Left cardiac atrium (tissue), 4 donors: ENCODE measurements around the gene MAPK10. TPM values are rescaled to one million over a fixed set of nuclear protein-coding genes. Genes with fewer than 3 reads are reported as not detected.

Source experiments
- ATAC-seq, 2 donors: fragments of 200-7000 bp; cut with Tn5 transposase; one replicate each; pipeline ENCODE4 v1.9.1; 2020; ENCODE audit warnings: mild to moderate bottlenecking in 2 of 2, moderate library complexity in 2 of 2
- DNase-seq: peaks from one replicate; pipeline ENCODE4 v3.0.0-alpha.2; 2020
- intact Hi-C, 2 donors: fragments of 100-400 bp; cut with DNase I; formaldehyde crosslinking; loops; one replicate each; pipeline versions ENCODE4 v1.14.1 to v1.15.1; 2022 to 2023
- total RNA-seq, 2 donors: library from RNA; stranded (reverse); fragmentation: NEBNext Ultra II Directional; extraction: Animal tissue kit (Norgen Biotek cat#: 25700); gene quantifications; one replicate each; pipeline ENCODE4 v1.2.1, GENCODE V29; 2021
- donor health status: DM: no; HTN: yes; CAD: no.
- donor health status: DM: no; HTN: yes; CAD: no; lungs with severe emphysema.
- donor health status: DM: yes; HTN: yes; CAD: no.
- donor health status: Dilated cardiomyopathy.

Gene MAPK10
- total RNA-seq, 2 donors from 2014 or later: 9.8 to 20.3 TPM

GRCh38 chr4:85964298-85964697 is 395.6 kb downstream of the MAPK10 start:
- ATAC-seq: no peak
- intact Hi-C loops: loop anchor here (10.0 kb wide), 3 partner anchors 169 to 879 kb away; no protein-coding TSS in a partner anchor
- no peak for DNase-seq

DNA sequence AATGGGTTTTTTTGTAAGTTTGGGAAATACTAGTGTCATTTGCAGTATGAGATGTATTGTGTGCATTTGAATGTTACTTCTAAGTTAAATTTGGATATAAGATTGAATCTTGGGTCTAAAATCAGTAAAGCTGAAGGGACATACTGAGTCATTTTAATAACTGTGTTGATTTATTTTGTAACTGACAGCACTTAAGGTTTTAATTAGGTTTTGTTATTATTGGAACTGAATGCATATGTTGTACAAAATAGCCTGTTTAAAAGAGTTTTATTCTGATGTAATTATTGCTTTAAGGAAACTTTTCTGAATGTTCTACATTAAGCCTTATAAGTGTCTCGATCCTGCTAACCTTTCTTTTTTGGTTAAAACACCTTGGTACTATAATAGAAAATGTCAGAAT is 396.6 kb downstream of the MAPK10 start:
- DNase-seq (no peak), ATAC-seq (no peak)
- intact Hi-C loops: loop anchor here (10.0 kb wide), 3 partner anchors 168 to 878 kb away; no protein-coding TSS in a partner anchor

DNA sequence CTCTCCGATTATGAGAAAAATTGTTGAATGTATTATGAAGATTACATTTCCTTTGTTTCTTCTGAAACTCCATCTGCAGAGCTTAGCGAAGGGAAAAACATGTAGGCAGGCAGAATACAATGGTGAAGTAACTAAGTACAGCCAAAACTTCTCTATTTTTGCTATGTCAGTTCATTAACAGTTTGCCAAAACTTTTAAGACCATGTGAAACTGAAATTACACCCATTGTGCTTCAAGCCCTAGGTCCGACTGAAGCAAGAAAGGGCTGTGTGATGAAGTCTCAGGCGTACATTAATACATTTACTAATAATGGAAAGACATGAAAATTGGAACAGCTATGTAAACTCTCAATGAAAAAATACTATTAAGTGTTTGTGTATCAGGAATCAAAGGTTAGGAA is 398.0 kb downstream of the MAPK10 start:
- intact Hi-C loops: loop anchor here (10.0 kb wide), 3 partner anchors 167 to 877 kb away; no protein-coding TSS in a partner anchor
- DNase-seq (no peak), ATAC-seq (no peak)

DNA sequence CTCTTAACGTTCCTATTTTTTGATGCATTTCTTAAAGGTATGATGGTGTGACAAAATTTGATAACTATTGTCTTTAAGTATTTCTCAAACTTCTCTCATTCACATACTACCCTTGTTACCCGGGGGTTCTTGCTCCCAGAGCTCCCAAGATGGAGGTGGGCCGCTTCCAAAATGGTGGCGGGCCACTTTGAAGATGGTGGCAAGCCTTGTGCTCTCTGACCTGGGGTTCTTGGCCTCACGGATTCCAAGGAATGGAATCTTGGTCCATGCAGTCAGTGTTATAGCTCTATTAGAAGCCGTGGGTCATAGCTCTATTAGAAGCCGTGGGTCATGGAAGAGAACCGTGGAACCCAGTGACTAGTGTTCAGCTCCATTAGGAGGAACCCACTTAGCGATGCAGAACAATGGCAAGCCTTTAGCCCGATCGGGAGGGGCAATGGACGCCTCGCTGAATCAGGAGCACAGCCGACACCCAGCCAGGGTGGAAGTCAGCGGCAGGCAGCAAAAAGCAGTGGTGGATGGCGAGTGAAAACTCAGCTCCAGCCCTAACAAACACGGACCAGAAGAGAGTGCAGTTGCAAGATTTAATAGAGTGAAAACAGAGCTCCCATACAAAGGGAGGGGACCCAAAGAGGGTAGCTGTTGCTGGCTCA is 403.4 kb downstream of the MAPK10 start:
- DNase-seq: no peak
- intact Hi-C loops: no loop called here
- ATAC-seq: no peak

DNA sequence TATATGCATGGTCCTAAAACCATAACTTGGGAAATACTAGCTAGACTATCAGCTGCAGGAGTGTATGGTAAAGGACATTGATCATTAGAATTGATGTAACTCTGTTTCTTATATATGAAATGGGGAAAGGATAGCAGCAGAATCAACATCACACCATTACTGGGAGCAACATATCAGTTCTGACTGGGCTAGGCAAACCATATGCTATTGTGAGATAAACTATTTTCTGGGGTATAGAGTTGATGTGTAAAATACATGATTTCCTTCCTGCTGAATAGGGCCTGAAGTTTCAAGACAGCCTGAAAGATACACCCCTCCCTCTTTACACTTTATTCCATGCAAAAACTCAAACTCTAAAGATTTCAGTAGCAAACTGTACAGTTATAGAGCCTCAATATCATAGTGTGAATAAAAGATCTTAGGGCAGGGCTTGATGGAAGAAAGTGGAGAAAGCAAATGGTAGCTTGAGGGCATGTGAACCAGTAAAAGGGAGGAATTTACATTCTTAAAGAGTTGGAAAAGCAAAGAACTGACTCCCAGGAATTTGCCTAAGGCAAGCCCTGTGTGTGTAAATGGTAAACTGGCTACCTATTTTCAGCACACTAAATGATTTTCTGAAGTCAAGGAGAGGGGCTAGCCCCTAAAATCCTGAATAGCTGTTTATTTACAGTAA is 404.1 kb downstream of the MAPK10 start:
- DNase-seq (no peak), ATAC-seq (no peak)
- intact Hi-C loops: no loop called here

DNA sequence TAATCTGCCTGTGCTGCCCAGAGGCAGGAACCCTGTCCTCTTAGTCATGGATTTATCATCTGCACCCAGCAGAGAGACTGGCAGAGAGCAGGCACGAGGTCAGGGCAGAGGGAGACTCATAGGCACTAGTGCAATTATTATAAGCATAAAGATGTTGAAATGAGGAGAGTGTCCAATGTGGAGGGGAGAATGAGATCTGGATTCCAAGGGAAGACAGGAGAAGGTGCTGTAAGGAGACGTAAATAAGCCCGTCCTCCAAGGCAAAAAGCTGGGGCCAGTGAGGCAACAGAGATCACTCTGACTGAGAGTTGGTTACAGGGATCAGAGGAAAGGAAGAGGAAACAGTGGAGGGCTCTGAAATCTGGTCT is 406.2 kb downstream of the MAPK10 start:
- intact Hi-C loops: no loop called here
- ATAC-seq (peak in 1 of 2 donors; percentile 92), DNase-seq (no peak)

GRCh38 chr4:85952972-85953650 is 406.7 kb downstream of the MAPK10 start:
- intact Hi-C loops: no loop called here
- DNase-seq (no peak), ATAC-seq (peak in 1 of 2 donors; percentile 52)

DNA sequence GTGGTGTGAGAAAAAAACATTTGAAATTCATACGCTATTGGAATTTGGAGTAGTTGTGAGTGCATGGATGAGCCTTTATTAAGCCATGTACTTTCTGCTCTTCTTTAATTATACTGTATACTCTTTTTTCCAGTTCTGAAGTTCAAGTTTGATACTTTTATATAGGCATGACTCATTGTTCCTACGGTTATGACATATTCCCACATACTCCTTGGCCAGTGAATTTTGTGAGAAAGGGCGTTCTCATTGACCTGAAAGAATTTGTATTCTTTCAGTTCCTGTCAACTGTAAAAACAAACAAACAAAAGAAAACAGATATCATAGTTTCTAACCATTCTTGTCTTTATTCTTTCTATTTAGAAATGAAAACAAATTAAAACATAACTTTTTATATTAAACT is 407.3 kb downstream of the MAPK10 start:
- intact Hi-C loops: no loop called here
- ATAC-seq (peak in 1 of 2 donors; percentile 22), DNase-seq (no peak)

DNA sequence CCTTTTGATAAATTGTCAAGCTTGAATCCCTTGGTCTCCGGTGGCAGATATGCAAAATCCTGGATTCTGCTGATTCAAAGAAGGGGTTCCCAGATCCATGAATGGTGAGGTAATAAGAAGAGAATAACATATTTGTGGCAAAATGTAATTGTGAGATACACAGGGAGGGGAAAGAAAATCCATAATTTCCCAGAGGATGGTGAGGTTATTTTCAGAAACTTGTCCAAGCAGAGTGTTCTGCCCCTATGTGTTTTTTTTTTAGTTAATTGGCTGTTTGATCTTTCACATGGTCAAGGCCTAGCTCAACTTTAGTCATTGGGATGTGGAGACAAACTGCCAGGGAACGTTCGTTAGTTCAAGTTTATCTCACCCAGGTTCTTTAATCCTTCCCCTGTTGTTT is 408.8 kb downstream of the MAPK10 start:
- ATAC-seq (no peak), DNase-seq (no peak)
- intact Hi-C loops: no loop called here

GRCh38 chr4:85946821-85947220 is 413.0 kb downstream of the MAPK10 start:
- intact Hi-C loops: no loop called here
- ATAC-seq: no peak
- no peak for DNase-seq

GRCh38 chr4:85942107-85942506 is 417.7 kb downstream of the MAPK10 start:
- DNase-seq: no peak
- intact Hi-C loops: no loop called here
- no peak for ATAC-seq

DNA sequence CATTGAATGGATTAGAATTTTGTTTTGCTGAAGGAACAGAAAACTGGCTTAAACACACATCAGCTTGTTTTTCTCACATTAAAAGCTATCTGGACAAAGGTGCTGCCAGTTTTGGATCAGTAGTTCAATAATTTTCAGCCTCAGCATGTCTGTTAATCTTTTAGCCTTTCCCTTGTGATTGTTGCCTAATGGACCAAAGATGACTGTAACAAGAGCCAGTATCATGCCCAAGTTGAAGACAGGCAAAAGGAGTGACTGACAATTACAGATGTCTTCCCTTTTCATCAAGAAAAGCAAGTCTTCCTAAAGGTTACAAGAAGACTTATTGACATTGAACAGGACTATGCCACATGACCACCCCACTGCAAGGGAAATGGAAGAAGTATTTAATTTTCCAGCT is 419.7 kb downstream of the MAPK10 start:
- ATAC-seq (no peak), DNase-seq (no peak)
- intact Hi-C loops: no loop called here

Other genes with a start within 250 kb of the MAPK10 start
- gene PTPN13, start 234.3 kb upstream of the MAPK10 start, total RNA-seq: 1 to 10 TPM; 7.0 to 9.5 TPM